B cell (primary cell): Measurements from ENCODE around the gene DYNLRB2.

ENCODE experiments used
- CTCF ChIP-seq: fragments of 200-600 bp; IDR thresholded peaks from one replicate; pipeline ENCODE4 v1.8.0; 2022; ENCODE audit warnings: antibody characterized with exemption, mild to moderate bottlenecking
- EZH2 ChIP-seq: IDR thresholded peaks from 2 replicates; pipeline ENCODE4 v1.6.1; 2012; ENCODE audit warnings: borderline replicate concordance, low read depth, mild to moderate bottlenecking, moderate library complexity, low read length; ENCODE audit not compliant: insufficient read depth, poor library complexity, severe bottlenecking

- TF ChIP-seq CTCF (no peak), EZH2 (no peak)
Measured at GRCh38 chr16:80511824-80512592, 28.8 kb upstream of the DYNLRB2 start.
